Calu3 (cell line): ENCODE results near the gene AIFM2. TPM values are rescaled to one million over a fixed set of nuclear protein-coding genes. Genes with fewer than 3 reads are reported as not detected.

Experiments
- BruUV-seq: library from RNA; stranded (reverse); fragments of 400-500 nt; replicated peaks from 2 replicates; lab custom pipeline; 2021; lab: Mats Ljungman, UMichigan
- CTCF ChIA-PET: fragments of 300-600 bp; sonication (Branson Sonifier 250); formaldehyde crosslinking; loops from one replicate; lab custom pipeline; 2022; ENCODE audit warnings: antibody characterized with exemption; lab: Charles Lee
- DNase-seq: peaks from one replicate; pipeline ENCODE4 v3.0.0; 2022
- H3K27ac Mint-ChIP-seq: one replicate; pipeline ENCODE4 v1.8.0; 2022; ENCODE audit warnings: mixed read lengths; ENCODE audit not compliant: unreplicated experiment
- H3K27me3 Mint-ChIP-seq: one replicate; pipeline ENCODE4 v1.8.0; 2022; ENCODE audit warnings: mixed read lengths; ENCODE audit not compliant: unreplicated experiment
- H3K36me3 Mint-ChIP-seq: one replicate; pipeline ENCODE4 v1.8.0; 2022; ENCODE audit warnings: mild to moderate bottlenecking, moderate library complexity, mixed read lengths; ENCODE audit not compliant: insufficient read depth, unreplicated experiment
- H3K4me1 Mint-ChIP-seq: one replicate; pipeline ENCODE4 v1.8.0; 2022; ENCODE audit warnings: mild to moderate bottlenecking, low read depth, mixed read lengths; ENCODE audit not compliant: unreplicated experiment
- H3K4me3 Mint-ChIP-seq: one replicate; pipeline ENCODE4 v1.8.0; 2022; ENCODE audit warnings: mild to moderate bottlenecking, low read depth, moderate library complexity, mixed read lengths; ENCODE audit not compliant: unreplicated experiment
- H3K9me3 Mint-ChIP-seq: one replicate; pipeline ENCODE4 v1.8.0; 2022; ENCODE audit warnings: low read depth, mixed read lengths; ENCODE audit not compliant: unreplicated experiment
- CTCF ChIP-seq: fragments of 200-600 bp; IDR thresholded peaks from one replicate; pipeline ENCODE4 v1.8.0; 2022; ENCODE audit warnings: antibody characterized with exemption; ENCODE audit not compliant: unreplicated experiment
- intact Hi-C: fragments of 100-400 bp; cut with micrococcal nuclease; formaldehyde crosslinking; loops from one replicate; pipeline ENCODE4 v1.10.0; 2022; ENCODE audit not compliant: unreplicated experiment
- total RNA-seq: library from RNA; stranded (reverse); gene quantifications from 2 replicates; pipeline ENCODE4 v1.2.3, GENCODE V29; 2022

Gene AIFM2
- total RNA-seq, 1 experiment from 2014 or later: 21.1 TPM

- Mint-ChIP-seq H3K4me3 (no peak overlapping the region), H3K9me3 (no peaks in the 10 kb centered on the region), H3K27ac (no peak overlapping the region), H3K4me1 (no peaks in the 10 kb centered on the region), H3K27me3 (no peaks in the 10 kb centered on the region), H3K36me3 (peaks cover 14% of the 10 kb centered on the region)
- DNase-seq: no peak
- CTCF ChIA-PET: interaction anchor here (0.6 to 1.9 kb wide), 2 partner anchors 18 to 29 kb away, joined by 3 to 7 read pairs; partner anchors contain the start of gene TYSND1
- BruUV-seq: no TSS peak
- intact Hi-C loops: no loop called here
- TF ChIP-seq CTCF: no peak
Observed at GRCh38 chr10:70117646-70118045, 15.0 kb downstream of the AIFM2 start.

- CTCF ChIA-PET: interaction anchor here (0.6 to 2.6 kb wide), 7 partner anchors 16 to 271 kb away, joined by 3 to 33 read pairs (median 5); partner anchors contain the start of gene TYSND1
- no peak overlapping the region for H3K4me3 Mint-ChIP-seq
- BruUV-seq: no TSS peak
- intact Hi-C loops: no loop called here
- H3K27ac Mint-ChIP-seq: no peak overlapping the region
- peak; percentile 73 for DNase-seq
- H3K4me1 Mint-ChIP-seq: no peaks in the 10 kb centered on the region
- H3K27me3 Mint-ChIP-seq: no peaks in the 10 kb centered on the region
- H3K36me3 Mint-ChIP-seq: peaks cover 25% of the 10 kb centered on the region
- TF ChIP-seq CTCF: peak; percentile 96
- no peaks in the 10 kb centered on the region for H3K9me3 Mint-ChIP-seq
Observed at GRCh38 chr10:70115948-70116682, 16.5 kb downstream of the AIFM2 start.

- no peak overlapping the region for H3K4me3 Mint-ChIP-seq
- H3K4me1 Mint-ChIP-seq: no peaks in the 10 kb centered on the region
- intact Hi-C loops: no loop called here
- no peak overlapping the region for H3K27ac Mint-ChIP-seq
- CTCF ChIA-PET: interaction anchor here (0.9 to 2.6 kb wide), 4 partner anchors 9 to 250 kb away, joined by 3 to 33 read pairs (median 6); partner anchors contain the start of gene TYSND1
- no peaks in the 10 kb centered on the region for H3K27me3 Mint-ChIP-seq
- no peak for TF ChIP-seq CTCF
- BruUV-seq: no TSS peak
- no peak for DNase-seq
- peaks cover 25% of the 10 kb centered on the region for H3K36me3 Mint-ChIP-seq
- no peaks in the 10 kb centered on the region for H3K9me3 Mint-ChIP-seq
Observed at GRCh38 chr10:70114902-70115301, 17.7 kb downstream of the AIFM2 start.

- Mint-ChIP-seq H3K4me1 (no peaks in the 10 kb centered on the region), H3K27me3 (no peaks in the 10 kb centered on the region), H3K9me3 (no peaks in the 10 kb centered on the region), H3K4me3 (no peak overlapping the region), H3K36me3 (peaks cover 25% of the 10 kb centered on the region), H3K27ac (no peak overlapping the region)
- intact Hi-C loops: no loop called here
- TF ChIP-seq CTCF: no peak
- no peak for DNase-seq
- BruUV-seq: no TSS peak
- CTCF ChIA-PET: no interaction called here
Observed at GRCh38 chr10:70112071-70112470, 20.6 kb downstream of the AIFM2 start.
